SK-N-MC (cell line): Measurements from ENCODE around the gene GRIK4.

Source experiments
- EZH2 ChIP-seq: fragments of 200-600 bp; sonication (generic); IDR thresholded peaks from one replicate; pipeline ENCODE4 v1.6.1; 2017; ENCODE audit warnings: antibody characterized with exemption
- FOXP2 ChIP-seq: optimal IDR thresholded peaks from 2 replicates; pipeline ENCODE3; 2011; ENCODE audit warnings: mild to moderate bottlenecking, moderate library complexity; ENCODE audit not compliant: insufficient read depth; ENCODE audit errors: extremely low read length, control extremely low read depth
- POLR2AphosphoS5 ChIP-seq: IDR thresholded peaks from 2 replicates; pipeline ENCODE4 v1.6.1; 2012; ENCODE audit warnings: mild to moderate bottlenecking, low read depth, low read length, borderline replicate concordance

DNA sequence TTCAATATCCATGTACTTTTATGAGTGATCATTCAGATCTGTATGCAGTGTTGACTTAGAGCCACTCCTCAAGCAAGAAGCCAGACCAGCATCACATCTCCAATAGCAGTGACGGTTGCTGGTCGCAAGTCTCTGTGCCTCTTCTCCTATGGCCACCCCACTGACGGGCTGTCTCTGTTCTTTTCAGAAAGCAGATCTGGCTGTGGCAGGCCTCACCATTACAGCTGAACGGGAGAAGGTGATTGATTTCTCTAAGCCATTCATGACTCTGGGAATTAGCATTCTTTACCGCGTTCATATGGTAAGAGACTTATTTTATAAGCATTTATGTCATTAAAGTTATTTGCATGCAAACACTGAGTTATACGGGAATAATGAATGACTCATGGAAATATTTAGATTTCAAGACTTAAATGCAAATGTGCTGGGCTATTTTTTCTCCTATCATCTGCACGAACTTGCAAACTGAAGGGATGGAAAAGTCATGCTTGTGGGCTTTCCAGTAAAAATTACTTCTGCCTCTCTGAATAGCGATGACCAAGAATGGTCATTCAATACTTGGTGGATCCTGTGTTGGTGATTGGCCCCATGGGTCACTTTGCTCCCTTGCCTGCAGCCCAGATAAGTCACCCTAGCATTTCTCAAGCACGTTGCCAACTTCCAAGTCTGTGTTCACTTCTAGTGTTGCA, 428.8 kb downstream of the GRIK4 start:
- TF ChIP-seq EZH2 (no peak), POLR2AphosphoS5 (no peak), FOXP2 (no peak)
